PC-9 (cell line): ENCODE data around the gene ZDHHC14. TPM values are rescaled to one million over a fixed set of nuclear protein-coding genes. Genes with fewer than 3 reads are reported as not detected.

Experiments used
- BruUV-seq: library from RNA; stranded (reverse); fragments of 400-500 nt; replicated peaks from 2 replicates; lab custom pipeline; 2021; lab: Mats Ljungman, UMichigan
- CTCF ChIA-PET: fragments of 300-600 bp; sonication (Branson Sonifier 250); formaldehyde crosslinking; loops from one replicate; lab custom pipeline; 2022; ENCODE audit warnings: antibody characterized with exemption; lab: Charles Lee
- POLR2A ChIA-PET: fragments of 300-600 bp; sonication (Branson Sonifier 250); formaldehyde crosslinking; loops from one replicate; lab custom pipeline; 2022; ENCODE audit warnings: antibody characterized with exemption; ENCODE audit not compliant: unreplicated experiment; lab: Charles Lee
- DNase-seq, 2 experiments: peaks; one replicate each; pipeline versions ENCODE4 v3.0.0 to v3.0.0-alpha.2; 2015 to 2022; ENCODE audit warnings: mixed read lengths in 1 of 2
- H2AFZ ChIP-seq: fragments of 200-600 bp; sonication (generic); 2 replicates; pipeline ENCODE4 v1.8.1; 2017; ENCODE audit warnings: antibody characterized with exemption
- H3F3A ChIP-seq: fragments of 200-600 bp; sonication (generic); 2 replicates; pipeline ENCODE4 v1.8.1; 2017; ENCODE audit warnings: antibody characterized with exemption, mild to moderate bottlenecking, low read depth; ENCODE audit not compliant: insufficient read depth
- H3K27ac ChIP-seq: fragments of 200-600 bp; sonication (generic); 2 replicates; pipeline ENCODE4 v1.6.1; 2016; ENCODE audit warnings: mixed run types
- H3K27me3 ChIP-seq: fragments of 200-600 bp; sonication (generic); 2 replicates; pipeline ENCODE4 v1.6.1; 2016; ENCODE audit warnings: low read depth, mixed run types; ENCODE audit not compliant: insufficient read depth
- H3K36me3 ChIP-seq: fragments of 200-600 bp; sonication (generic); 2 replicates; pipeline ENCODE4 v1.6.1; 2016; ENCODE audit warnings: low read depth, mixed run types
- H3K4me1 ChIP-seq: fragments of 200-600 bp; sonication (generic); replicated peaks from 2 replicates; pipeline ENCODE4 v1.6.1; 2016; ENCODE audit warnings: mixed run types; ENCODE audit not compliant: insufficient read depth
- H3K4me2 ChIP-seq: fragments of 200-600 bp; sonication (generic); 2 replicates; pipeline ENCODE4 v1.6.1; 2017; ENCODE audit warnings: mixed run types
- H3K4me3 ChIP-seq: fragments of 200-600 bp; sonication (generic); 2 replicates; pipeline ENCODE4 v1.6.1; 2016; ENCODE audit warnings: mixed run types
- H3K79me2 ChIP-seq: fragments of 200-600 bp; sonication (generic); 2 replicates; pipeline ENCODE4 v1.6.1; 2017; ENCODE audit warnings: low read depth, mixed run types
- H3K9me2 ChIP-seq: fragments of 200-600 bp; sonication (generic); 2 replicates; pipeline ENCODE4 v1.8.1; 2017; ENCODE audit warnings: mild to moderate bottlenecking; ENCODE audit not compliant: insufficient read depth
- H3K9me3 ChIP-seq: fragments of 200-600 bp; sonication (generic); 2 replicates; pipeline ENCODE4 v1.8.1; 2016; ENCODE audit warnings: low read depth; ENCODE audit not compliant: insufficient read depth
- H4K20me1 ChIP-seq: fragments of 200-600 bp; sonication (generic); 2 replicates; pipeline ENCODE4 v1.8.1; 2017; ENCODE audit not compliant: insufficient read depth
- EZH2 ChIP-seq: fragments of 200-600 bp; sonication (generic); IDR thresholded peaks from 2 replicates; pipeline ENCODE4 v1.8.0; 2017; ENCODE audit warnings: antibody characterized with exemption, low read depth
- intact Hi-C: fragments of 100-400 bp; cut with micrococcal nuclease; formaldehyde crosslinking; loops from one replicate; pipeline ENCODE4 v1.10.0; 2022; ENCODE audit not compliant: unreplicated experiment
- total RNA-seq: library from RNA; stranded (reverse); gene quantifications from 2 replicates; pipeline ENCODE4 v1.2.3, GENCODE V29; 2021
- TF ChIP-seq, protein P1 (sequence below): fragments of 200-600 bp; sonication (generic); conservative IDR thresholded peaks from 2 replicates; pipeline ENCODE4 v1.6.1; 2017; ENCODE audit warnings: mixed run types, antibody characterized with exemption, mild to moderate bottlenecking, moderate library complexity

The ZDHHC14 gene
- total RNA-seq, 1 experiment from 2014 or later = 5.6 TPM

DNA sequence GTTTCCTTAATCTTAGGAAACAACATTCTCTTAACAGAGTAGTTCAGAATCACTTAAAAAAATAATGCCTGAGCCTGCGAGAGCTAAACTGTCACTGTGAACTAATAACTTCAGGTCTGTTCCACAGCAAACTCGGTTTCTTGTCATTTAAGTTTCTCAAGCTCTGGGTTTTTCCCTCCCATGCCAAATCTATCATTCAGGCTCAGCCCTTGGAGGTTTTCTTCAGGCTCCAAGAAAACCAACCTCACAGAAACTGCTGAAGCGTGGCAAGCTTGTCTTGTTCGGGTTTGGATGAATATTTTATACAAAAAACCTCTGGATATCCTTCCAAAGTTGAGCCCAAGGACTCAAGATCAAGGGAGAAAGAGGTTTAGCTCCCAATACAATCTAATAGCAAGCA is 342.4 kb downstream of the ZDHHC14 start:
- Histone ChIP-seq H3K79me2 (no peaks in the 10 kb centered on the region), H2AFZ (no peak overlapping the region), H3K4me3 (no peak overlapping the region), H4K20me1 (no peaks in the 10 kb centered on the region), H3K9me2 (no peaks in the 10 kb centered on the region), H3K36me3 (no peaks in the 10 kb centered on the region), H3K4me1 (no peaks in the 10 kb centered on the region), H3K27me3 (no peaks in the 10 kb centered on the region), H3K4me2 (no peak overlapping the region), H3K27ac (no peak overlapping the region), H3F3A (no peaks in the 10 kb centered on the region), H3K9me3 (no peaks in the 10 kb centered on the region)
- ChIA-PET POLR2A (interaction anchor here (0.7 kb wide), 1 partner anchor 32 kb away, joined by 3 read pairs; no protein-coding TSS in a partner anchor), CTCF (no interaction called here)
- intact Hi-C loops = no loop called here
- no peak for TF ChIP-seq EZH2
- TF ChIP-seq, protein P1, sequence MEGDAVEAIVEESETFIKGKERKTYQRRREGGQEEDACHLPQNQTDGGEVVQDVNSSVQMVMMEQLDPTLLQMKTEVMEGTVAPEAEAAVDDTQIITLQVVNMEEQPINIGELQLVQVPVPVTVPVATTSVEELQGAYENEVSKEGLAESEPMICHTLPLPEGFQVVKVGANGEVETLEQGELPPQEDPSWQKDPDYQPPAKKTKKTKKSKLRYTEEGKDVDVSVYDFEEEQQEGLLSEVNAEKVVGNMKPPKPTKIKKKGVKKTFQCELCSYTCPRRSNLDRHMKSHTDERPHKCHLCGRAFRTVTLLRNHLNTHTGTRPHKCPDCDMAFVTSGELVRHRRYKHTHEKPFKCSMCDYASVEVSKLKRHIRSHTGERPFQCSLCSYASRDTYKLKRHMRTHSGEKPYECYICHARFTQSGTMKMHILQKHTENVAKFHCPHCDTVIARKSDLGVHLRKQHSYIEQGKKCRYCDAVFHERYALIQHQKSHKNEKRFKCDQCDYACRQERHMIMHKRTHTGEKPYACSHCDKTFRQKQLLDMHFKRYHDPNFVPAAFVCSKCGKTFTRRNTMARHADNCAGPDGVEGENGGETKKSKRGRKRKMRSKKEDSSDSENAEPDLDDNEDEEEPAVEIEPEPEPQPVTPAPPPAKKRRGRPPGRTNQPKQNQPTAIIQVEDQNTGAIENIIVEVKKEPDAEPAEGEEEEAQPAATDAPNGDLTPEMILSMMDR = no peak
- no TSS peak for BruUV-seq
- DNase-seq = no peak

GRCh38 chr6:157724138-157724820 is 343.3 kb downstream of the ZDHHC14 start:
- no peaks in the 10 kb centered on the region for H3K79me2 ChIP-seq
- H3F3A ChIP-seq = no peaks in the 10 kb centered on the region
- no peaks in the 10 kb centered on the region for H3K36me3 ChIP-seq
- H3K4me2 ChIP-seq = no peak overlapping the region
- H3K27ac ChIP-seq = no peak overlapping the region
- intact Hi-C loops = no loop called here
- ChIA-PET POLR2A (interaction anchor here (0.7 kb wide), 1 partner anchor 33 kb away, joined by 3 read pairs; no protein-coding TSS in a partner anchor), CTCF (no interaction called here)
- no TSS peak for BruUV-seq
- no peaks in the 10 kb centered on the region for H3K9me3 ChIP-seq
- no peaks in the 10 kb centered on the region for H4K20me1 ChIP-seq
- H2AFZ ChIP-seq = no peak overlapping the region
- DNase-seq = no peak
- H3K4me3 ChIP-seq = no peak overlapping the region
- no peaks in the 10 kb centered on the region for H3K4me1 ChIP-seq
- no peaks in the 10 kb centered on the region for H3K9me2 ChIP-seq
- no peaks in the 10 kb centered on the region for H3K27me3 ChIP-seq
- TF ChIP-seq, protein P1 = no peak
- TF ChIP-seq EZH2 = no peak

- no peak for TF ChIP-seq EZH2
- TF ChIP-seq, protein P1 = no peak
- Histone ChIP-seq H3K79me2 (no peaks in the 10 kb centered on the region), H3K9me3 (no peaks in the 10 kb centered on the region), H3K36me3 (no peaks in the 10 kb centered on the region), H3F3A (no peaks in the 10 kb centered on the region), H2AFZ (no peak overlapping the region), H3K27me3 (no peaks in the 10 kb centered on the region), H3K27ac (no peak overlapping the region), H3K9me2 (no peaks in the 10 kb centered on the region), H3K4me3 (no peak overlapping the region), H4K20me1 (no peaks in the 10 kb centered on the region), H3K4me1 (no peaks in the 10 kb centered on the region), H3K4me2 (no peak overlapping the region)
- POLR2A ChIA-PET = no interaction called here
- BruUV-seq = no TSS peak
- CTCF ChIA-PET = no interaction called here
- DNase-seq = no peak
- intact Hi-C loops = no loop called here
Measured at GRCh38 chr6:157724960-157725741, 344.2 kb downstream of the ZDHHC14 start.
